Ureter (tissue), 1 donor: Measurements from ENCODE around the gene USH2A. TPM values are rescaled to one million over a fixed set of nuclear protein-coding genes. Genes with fewer than 3 reads are reported as not detected.

Experiments used
- DNase-seq: peaks from one replicate; pipeline ENCODE4 v3.0.0-alpha.2; 2020; ENCODE audit warnings: low spot score
- total RNA-seq: library from RNA; stranded (reverse); gene quantifications from one replicate; pipeline ENCODE4 v1.2.4, GENCODE V29; 2023
- donor health status: DM: yes; HTN: yes; CAD: no.

The USH2A gene
- total RNA-seq, 1 donor from 2014 or later: 0.23 TPM

DNA sequence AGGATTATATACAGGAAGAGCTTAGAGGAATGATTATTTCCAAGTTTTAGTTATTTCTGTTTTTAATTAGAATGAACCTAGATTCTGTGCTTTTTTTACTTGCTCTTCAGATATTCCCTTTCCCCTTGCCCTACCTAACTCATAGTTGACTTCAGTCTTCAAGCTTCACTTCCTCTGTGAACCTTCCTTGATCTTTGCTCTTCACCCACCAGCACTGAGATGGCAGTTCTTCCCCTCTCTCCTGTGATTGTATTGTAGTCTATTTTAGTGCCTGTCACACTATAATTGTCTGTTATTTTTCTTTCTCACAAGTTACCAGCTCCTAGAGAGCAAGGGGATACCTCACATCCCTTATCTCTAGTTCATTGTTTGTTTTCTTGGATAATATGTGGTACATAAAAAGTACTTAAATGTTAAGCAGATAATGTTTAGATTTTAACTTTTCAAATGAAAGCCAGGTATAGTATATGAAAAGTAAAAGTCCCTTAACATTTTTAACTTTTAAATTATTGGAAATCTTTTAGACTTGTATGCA lies 822.9 kb downstream of the USH2A start:
- DNase-seq: no peak

DNA sequence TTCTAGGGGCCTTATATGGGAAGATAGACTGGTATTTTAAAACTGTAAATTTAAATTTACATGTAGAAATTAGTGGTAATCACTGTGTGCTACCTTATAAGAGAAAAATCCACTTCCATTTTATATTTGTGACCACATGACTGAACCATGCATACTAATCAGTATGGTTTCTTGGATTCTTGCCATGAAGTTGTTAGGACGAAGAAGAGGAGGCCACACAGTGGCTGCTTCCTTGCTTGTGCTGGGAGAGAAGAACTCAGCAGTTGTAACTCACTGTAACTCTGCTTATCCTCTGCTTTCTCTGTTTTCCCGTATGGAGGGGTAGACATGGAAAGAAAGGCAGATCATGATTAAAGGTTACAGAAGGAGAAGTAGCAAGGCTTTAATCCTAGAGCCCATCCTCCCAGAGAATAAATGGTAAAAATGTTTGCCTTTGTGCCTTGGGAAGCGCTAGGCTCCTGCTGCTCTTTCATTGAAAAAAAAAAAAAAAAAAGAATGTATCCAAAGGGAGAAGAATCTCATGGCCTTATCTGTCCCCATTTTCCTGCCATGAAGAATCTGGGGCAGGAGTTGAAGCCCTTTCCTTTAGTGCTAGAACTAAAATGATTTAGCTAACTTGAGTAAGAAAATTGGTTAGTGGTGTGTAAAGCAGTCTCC lies 823.7 kb downstream of the USH2A start:
- no peak for DNase-seq

GRCh38 chr1:215597961-215598360 lies 825.3 kb downstream of the USH2A start:
- no peak for DNase-seq

GRCh38 chr1:215595231-215595630 lies 828.0 kb downstream of the USH2A start:
- DNase-seq: no peak

DNA sequence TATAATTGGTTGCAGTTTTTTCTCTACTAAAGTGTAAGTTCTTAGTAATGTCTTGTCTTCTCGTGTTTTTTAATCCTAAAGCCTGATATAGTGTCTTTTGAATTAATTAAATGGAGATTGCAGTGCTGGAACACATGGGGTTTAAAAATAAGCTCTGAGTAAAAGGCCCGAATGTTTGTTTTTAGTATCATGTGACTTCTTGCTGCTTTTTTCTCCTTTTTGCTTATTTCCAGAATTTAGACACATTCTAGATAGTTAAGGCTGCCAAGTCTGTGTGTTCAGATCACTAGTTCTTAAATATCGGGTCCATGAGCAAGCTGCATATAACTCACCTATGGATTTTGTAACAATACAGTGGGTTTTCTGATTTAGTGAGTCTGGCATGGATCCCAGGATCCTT lies 828.6 kb downstream of the USH2A start:
- no peak for DNase-seq

- no peak for DNase-seq
Observed at GRCh38 chr1:215590779-215591491, 832.3 kb downstream of the USH2A start.

DNA sequence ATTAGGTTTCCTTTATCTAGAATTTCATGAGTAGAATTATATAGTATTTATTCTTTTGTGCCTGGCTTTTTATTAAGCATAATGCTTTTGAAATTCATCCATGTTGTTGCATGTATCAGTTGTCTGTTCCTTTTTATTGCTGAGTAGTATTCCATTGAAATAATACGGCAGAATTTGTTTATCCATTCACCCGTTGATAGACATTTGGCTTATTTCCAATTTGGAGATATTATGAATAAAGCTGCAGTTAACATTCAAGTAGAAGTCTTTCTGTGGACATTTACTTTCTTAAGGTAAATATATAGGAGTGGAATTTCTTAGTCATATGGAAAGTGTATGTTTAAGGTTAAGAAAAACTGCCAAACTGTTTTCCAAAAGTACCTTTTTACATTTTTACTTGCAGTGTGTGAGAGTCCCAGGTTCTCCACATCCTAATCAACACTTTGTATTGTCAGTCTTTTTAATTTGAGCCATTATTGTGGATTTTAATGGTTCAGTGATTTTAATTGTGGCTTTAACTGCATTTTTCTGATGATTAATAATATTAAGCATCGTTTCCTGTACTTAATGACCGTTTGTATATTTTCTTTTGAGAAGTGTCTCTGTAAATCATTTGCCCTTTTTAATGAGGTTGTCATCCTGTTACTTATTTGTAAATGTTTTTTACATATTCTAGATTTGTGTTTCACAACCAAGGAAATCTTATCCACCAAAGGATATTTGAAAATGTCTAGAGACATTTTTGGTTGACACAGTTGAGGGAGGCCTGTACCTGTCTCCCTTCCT lies 833.4 kb downstream of the USH2A start:
- no peak for DNase-seq

DNA sequence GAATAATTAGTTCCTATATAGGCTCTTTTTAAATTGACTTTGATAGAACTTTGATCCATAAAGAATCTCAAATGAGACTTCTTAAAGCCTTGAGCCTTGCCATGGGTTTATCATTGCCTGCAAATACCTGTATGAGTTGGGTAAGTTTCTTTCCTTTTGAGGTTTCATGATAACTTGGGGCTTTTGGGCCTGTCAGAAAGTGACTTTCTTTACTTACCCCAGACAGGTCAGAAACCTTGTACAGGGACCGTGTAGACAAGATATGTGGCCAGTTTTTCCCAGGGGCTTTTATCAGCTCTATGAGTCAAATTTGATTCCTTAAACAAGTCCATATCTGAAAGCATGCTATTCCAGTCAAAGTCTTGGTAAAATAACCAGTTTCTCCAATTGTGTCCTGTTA lies 838.9 kb downstream of the USH2A start:
- DNase-seq: no peak

- peak; percentile 60 for DNase-seq
Observed at GRCh38 chr1:215583185-215583749, 840.0 kb downstream of the USH2A start.

GRCh38 chr1:215581896-215582295 lies 841.4 kb downstream of the USH2A start:
- DNase-seq: no peak
